Left ventricle myocardium inferior (tissue), 1 donor: Measurements from ENCODE around the gene THADA. TPM values are rescaled to one million over a fixed set of nuclear protein-coding genes. Genes with fewer than 3 reads are reported as not detected.
A peak's percentile ranks its signal among the peaks of the same experiment; 100 is the strongest.

Experiments used
- DNase-seq: peaks from one replicate; pipeline ENCODE4 v3.0.0-alpha.2; 2020
- H3K27ac ChIP-seq: fragments of 200-600 bp; replicated peaks from 2 replicates; pipeline ENCODE4 v1.8.0; 2021
- H3K27me3 ChIP-seq: fragments of 200-600 bp; 2 replicates; pipeline ENCODE4 v1.8.0; 2021; ENCODE audit warnings: low read depth
- H3K36me3 ChIP-seq: fragments of 200-600 bp; 2 replicates; pipeline ENCODE4 v1.8.0; 2021
- H3K4me1 ChIP-seq: fragments of 200-600 bp; 2 replicates; pipeline ENCODE4 v1.8.0; 2021
- H3K4me3 ChIP-seq: fragments of 200-600 bp; 2 replicates; pipeline ENCODE4 v1.8.0; 2021; ENCODE audit warnings: mild to moderate bottlenecking, moderate library complexity
- H3K9me3 ChIP-seq: fragments of 200-600 bp; replicated peaks from 2 replicates; pipeline ENCODE4 v1.8.0; 2021
- intact Hi-C: fragments of 100-400 bp; cut with micrococcal nuclease; formaldehyde crosslinking; loops from one replicate; pipeline ENCODE4 v1.11.0; 2022
- total RNA-seq: library from RNA; stranded (reverse); fragmentation: NEBNext Ultra II Directional; extraction: Animal tissue kit (Norgen Biotek cat#: 25700); gene quantifications from one replicate; pipeline ENCODE4 v1.2.1, GENCODE V29; 2021
- TF ChIP-seq, protein P1 (sequence below): fragments of 200-600 bp; IDR thresholded peaks from 2 replicates; pipeline ENCODE4 v1.8.0; 2021; ENCODE audit warnings: antibody characterized with exemption, mild to moderate bottlenecking, borderline replicate concordance
- donor health status: DM: no; HTN: yes; CAD: no; lungs with severe emphysema.

The THADA gene
- total RNA-seq, 1 donor from 2014 or later, result 15.4 TPM

DNA sequence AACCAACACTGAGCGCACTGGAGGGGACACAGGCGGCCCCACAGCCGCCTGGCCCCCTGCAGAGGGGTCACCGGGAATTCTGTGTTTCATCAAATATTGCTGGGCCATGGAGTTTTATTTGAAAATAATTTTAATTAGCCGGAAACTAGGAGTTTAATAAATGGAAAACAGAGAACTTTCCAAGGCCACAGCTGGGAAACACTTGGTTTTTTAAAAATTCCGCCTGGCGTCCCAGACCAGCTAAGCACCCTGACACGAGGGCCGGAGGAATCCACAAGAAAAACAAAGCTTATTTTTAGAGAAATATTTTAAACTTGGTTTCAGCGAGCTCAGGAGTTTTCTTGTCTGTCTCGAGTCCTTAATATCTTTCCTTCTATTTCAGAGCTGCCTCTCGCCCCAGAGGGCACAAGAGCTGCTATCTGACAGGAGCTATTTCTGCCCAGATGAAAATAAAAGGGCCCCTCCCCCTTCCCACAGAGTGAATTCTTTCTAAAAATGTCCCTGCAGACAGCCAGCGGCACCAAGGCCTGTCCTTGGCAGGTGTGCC lies 377.6 kb downstream of the THADA start:
- intact Hi-C loops, result no loop called here
- Histone ChIP-seq H3K36me3 (peaks cover 13% of the 10 kb centered on the region), H3K9me3 (no peaks in the 10 kb centered on the region), H3K4me3 (peak overlapping the region; percentile 94), H3K27ac (peak overlapping the region; percentile 99), H3K27me3 (no peaks in the 10 kb centered on the region), H3K4me1 (peaks cover 80% of the 10 kb centered on the region)
- TF ChIP-seq, protein P1, sequence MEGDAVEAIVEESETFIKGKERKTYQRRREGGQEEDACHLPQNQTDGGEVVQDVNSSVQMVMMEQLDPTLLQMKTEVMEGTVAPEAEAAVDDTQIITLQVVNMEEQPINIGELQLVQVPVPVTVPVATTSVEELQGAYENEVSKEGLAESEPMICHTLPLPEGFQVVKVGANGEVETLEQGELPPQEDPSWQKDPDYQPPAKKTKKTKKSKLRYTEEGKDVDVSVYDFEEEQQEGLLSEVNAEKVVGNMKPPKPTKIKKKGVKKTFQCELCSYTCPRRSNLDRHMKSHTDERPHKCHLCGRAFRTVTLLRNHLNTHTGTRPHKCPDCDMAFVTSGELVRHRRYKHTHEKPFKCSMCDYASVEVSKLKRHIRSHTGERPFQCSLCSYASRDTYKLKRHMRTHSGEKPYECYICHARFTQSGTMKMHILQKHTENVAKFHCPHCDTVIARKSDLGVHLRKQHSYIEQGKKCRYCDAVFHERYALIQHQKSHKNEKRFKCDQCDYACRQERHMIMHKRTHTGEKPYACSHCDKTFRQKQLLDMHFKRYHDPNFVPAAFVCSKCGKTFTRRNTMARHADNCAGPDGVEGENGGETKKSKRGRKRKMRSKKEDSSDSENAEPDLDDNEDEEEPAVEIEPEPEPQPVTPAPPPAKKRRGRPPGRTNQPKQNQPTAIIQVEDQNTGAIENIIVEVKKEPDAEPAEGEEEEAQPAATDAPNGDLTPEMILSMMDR, result peak; percentile 36
- DNase-seq, result no peak

DNA sequence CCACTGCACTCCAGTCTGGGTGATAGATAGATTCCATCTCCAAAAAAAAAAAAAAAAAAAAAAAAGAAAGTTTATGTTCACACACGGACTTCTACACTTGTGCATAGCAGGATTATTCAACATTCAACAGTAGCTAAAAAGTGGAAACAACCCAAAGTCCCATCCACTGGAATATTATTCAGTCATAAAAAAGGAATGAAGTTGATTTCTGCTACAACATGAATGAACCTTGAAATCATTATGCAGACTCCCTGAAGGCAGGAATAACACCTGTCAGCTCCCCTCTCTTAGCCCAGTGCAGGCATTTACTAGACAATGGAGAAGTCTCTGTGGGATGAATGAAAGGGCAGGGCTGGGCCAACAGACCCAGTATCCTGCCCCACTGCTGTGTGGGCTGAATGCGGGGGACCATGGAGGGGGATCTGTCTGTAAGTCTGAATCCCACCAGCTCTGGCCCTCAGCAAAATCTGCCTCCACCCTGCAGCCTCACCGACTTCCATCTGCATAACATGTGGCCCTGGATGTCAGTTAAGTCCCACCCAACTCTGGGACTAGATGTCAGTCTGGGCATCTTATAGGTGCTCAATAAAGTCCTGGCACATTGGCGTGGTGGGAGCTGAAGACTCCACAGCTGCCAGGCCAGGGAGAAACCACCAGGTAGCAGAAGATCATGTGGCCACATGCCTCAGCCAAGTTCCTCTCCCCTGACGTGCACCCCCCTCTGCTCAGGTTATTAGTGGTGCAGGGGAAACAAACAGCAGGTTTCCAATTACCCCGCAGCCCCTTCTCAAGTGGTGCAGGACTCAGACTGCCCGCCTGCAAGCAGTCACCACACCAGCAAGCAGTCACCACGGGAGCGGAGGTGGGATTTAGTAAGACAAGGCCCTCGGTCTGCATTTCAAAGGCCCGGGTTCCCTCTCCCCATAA lies 378.3 kb downstream of the THADA start:
- Histone ChIP-seq H3K27ac (peak overlapping the region; percentile 99), H3K4me1 (peaks cover 73% of the 10 kb centered on the region), H3K27me3 (no peaks in the 10 kb centered on the region), H3K4me3 (peak overlapping the region; percentile 94), H3K36me3 (peaks cover 6% of the 10 kb centered on the region), H3K9me3 (no peaks in the 10 kb centered on the region)
- no peak for DNase-seq
- intact Hi-C loops, result no loop called here
- TF ChIP-seq, protein P1, result no peak

DNA sequence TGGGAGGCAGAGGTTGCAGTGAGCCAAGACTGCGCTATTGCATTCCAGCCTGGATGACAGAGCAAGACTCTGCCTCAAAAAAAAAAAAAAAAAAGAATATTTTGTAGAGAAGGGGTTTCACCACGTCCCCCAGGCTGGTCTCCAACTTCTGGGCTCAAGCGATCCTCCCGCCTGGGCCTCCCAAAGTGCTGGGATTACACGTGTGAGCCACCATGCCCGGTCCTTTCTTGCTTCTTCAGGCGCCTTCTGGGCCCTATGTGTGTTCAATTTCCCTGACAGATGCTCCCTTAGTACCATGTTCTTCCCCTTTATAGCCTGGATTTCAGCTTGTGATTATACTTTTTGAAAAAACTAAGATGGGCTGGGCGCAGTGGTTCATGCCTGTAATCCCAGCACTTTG lies 379.2 kb downstream of the THADA start:
- H3K4me1 ChIP-seq, result peaks cover 64% of the 10 kb centered on the region
- no peak overlapping the region for H3K4me3 ChIP-seq
- DNase-seq, result no peak
- intact Hi-C loops, result no loop called here
- H3K9me3 ChIP-seq, result no peaks in the 10 kb centered on the region
- no peaks in the 10 kb centered on the region for H3K36me3 ChIP-seq
- no peaks in the 10 kb centered on the region for H3K27me3 ChIP-seq
- H3K27ac ChIP-seq, result peak overlapping the region; percentile 99
- TF ChIP-seq, protein P1, result no peak

DNA sequence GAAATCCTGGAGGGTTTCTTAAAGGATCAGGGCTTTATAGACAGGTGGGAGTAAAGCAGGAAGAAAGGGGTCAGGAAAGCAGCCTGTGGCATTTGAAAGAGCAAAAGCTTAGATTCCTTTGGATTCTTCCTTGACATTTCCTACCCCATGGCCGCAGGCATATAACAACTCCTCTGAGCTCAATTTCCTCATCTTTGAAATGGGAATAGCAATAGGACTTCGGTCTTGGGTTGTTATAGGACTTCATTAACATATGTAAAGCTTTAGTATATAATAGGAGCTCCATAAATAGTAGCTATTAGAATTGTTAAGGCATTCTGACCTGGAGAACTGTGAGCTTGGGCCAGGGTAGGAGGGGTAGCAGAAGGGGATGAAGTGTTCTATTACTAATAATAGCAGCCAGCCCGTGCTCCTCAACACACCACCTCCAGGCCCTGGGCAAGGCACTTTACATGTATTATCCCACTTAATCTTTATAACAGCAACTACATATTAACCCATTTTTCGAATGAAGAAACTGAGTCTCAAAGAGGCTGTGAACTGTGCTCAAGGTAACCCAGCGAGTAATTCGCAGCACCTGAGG lies 380.1 kb downstream of the THADA start:
- TF ChIP-seq, protein P1, result no peak
- no peaks in the 10 kb centered on the region for H3K9me3 ChIP-seq
- H3K4me1 ChIP-seq, result peaks cover 55% of the 10 kb centered on the region
- DNase-seq, result no peak
- no peak overlapping the region for H3K4me3 ChIP-seq
- no peaks in the 10 kb centered on the region for H3K36me3 ChIP-seq
- intact Hi-C loops, result no loop called here
- H3K27me3 ChIP-seq, result no peaks in the 10 kb centered on the region
- H3K27ac ChIP-seq, result peak overlapping the region; percentile 99

DNA sequence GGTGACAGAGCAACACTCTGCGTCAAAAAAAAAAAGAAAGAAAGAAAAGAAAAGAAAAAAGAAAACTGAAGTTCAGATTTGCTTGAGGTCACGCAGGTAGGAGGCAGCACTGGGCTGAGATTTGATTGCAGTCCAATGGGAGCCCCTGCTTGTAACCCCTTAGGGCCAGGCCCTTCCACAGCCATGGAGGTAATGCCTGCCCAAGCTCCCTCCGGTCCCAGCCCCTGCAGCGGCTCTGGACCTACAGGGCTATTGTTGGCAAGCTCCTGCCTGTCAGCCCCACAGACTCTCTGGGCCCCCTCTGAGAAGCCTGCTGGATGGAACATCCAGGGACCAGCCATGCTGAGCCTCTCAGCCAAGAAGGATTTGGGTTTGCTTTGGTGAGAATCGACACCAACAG lies 381.6 kb downstream of the THADA start:
- Histone ChIP-seq H3K9me3 (no peaks in the 10 kb centered on the region), H3K4me3 (no peak overlapping the region), H3K27me3 (no peaks in the 10 kb centered on the region), H3K27ac (no peak overlapping the region), H3K4me1 (peaks cover 40% of the 10 kb centered on the region), H3K36me3 (no peaks in the 10 kb centered on the region)
- intact Hi-C loops, result no loop called here
- DNase-seq, result no peak
- TF ChIP-seq, protein P1, result peak; percentile 10
